ENCODE measurements around the gene RBKS. TPM values are rescaled to one million over a fixed set of nuclear protein-coding genes. Genes with fewer than 3 reads are reported as not detected.

RBKS gene
- total RNA-seq, 1 experiment from 2014 or later: 4.5 TPM

DNA sequence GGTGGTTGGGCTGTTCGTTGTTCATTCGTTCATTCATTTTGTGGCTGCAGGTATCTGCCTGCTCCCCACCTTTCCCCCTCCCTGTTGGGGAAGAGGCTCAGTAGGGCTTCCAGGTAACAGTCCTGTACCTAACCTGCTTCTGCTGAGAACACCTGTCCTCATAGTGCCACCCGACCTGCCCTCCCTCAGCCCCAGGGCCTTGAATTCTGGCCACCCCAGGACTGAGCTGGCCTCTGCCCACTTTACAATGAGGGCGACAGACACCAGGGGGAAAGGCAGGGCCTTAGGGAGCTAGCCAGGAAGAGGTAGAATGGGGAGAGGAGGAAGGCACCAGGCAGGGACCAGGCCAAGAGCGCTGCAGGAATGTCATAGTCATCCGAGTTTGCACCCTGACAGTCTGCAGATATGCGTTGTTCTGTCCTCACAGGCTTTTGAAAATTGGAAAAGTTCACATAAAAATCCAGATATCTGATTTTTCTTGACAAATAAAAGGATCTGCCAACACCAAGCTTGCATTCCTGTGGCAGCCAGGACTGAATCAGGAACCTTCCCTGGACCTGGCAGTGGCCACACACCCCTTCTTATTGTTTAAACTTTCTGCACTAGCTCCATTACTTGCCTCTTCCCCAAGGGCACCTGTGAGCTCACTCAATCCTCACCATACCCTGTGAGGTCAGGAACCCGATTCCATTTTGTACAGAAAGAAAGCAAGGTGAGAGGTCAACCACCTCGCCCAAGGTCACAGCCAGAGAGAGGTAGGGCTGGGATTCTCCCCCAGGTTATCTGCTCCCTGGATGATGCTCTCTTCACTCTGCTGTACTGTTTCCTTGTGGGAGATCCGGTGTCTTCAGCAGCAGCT, 153.9 kb downstream of the RBKS start:
- CTCF ChIA-PET: interaction anchor here (1.0 kb wide), 1 partner anchor 24 kb away, joined by 3 read pairs; no protein-coding TSS in a partner anchor
- Histone ChIP-seq H3K27me3 (ENCODE audit: insufficient read depth, low read depth) (no peaks in the 10 kb centered on the region), H3K4me3 (peak overlapping the region; percentile 72; the same call in 1 of the 2 replicates), H3K4me1 (replicated peaks; ENCODE audit: insufficient read depth) (peaks cover 56% of the 10 kb centered on the region), H3K36me3 (ENCODE audit: low read depth) (no peaks in the 10 kb centered on the region), H3K79me2 (ENCODE audit: low read depth) (0 out of 2 replicates have a peak, but pooled peaks cover 3% of the 10 kb centered on the region), H3F3A (ENCODE audit: insufficient read depth, low read depth) (peaks cover 53% of the 10 kb centered on the region), H3K4me2 (peak overlapping the region; percentile 99), H3K9me2 (ENCODE audit: insufficient read depth) (no peaks in the 10 kb centered on the region), H3K9me3 (ENCODE audit: insufficient read depth, low read depth) (no peaks in the 10 kb centered on the region), H3K27ac (peak overlapping the region; percentile 75), H4K20me1 (ENCODE audit: insufficient read depth) (no peaks in the 10 kb centered on the region), H2AFZ (peak overlapping the region; percentile 90)
- BruUV-seq (replicated peaks): TSS peak; percentile 92
- intact Hi-C loops (cut with micrococcal nuclease; ENCODE audit: unreplicated experiment): no loop called here
- no peak for DNase-seq
- no peak for TF ChIP-seq EZH2 (IDR thresholded peaks at IDR 0.05; ENCODE audit: low read depth)
- TF ChIP-seq, protein P1, sequence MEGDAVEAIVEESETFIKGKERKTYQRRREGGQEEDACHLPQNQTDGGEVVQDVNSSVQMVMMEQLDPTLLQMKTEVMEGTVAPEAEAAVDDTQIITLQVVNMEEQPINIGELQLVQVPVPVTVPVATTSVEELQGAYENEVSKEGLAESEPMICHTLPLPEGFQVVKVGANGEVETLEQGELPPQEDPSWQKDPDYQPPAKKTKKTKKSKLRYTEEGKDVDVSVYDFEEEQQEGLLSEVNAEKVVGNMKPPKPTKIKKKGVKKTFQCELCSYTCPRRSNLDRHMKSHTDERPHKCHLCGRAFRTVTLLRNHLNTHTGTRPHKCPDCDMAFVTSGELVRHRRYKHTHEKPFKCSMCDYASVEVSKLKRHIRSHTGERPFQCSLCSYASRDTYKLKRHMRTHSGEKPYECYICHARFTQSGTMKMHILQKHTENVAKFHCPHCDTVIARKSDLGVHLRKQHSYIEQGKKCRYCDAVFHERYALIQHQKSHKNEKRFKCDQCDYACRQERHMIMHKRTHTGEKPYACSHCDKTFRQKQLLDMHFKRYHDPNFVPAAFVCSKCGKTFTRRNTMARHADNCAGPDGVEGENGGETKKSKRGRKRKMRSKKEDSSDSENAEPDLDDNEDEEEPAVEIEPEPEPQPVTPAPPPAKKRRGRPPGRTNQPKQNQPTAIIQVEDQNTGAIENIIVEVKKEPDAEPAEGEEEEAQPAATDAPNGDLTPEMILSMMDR (conservative IDR thresholded peaks at IDR 0.05): no peak
- POLR2A ChIA-PET (ENCODE audit: unreplicated experiment): interaction anchor here (0.5 to 0.6 kb wide), 2 partner anchors 17 to 687 kb away, joined by 3 to 25 read pairs; no protein-coding TSS in a partner anchor

DNA sequence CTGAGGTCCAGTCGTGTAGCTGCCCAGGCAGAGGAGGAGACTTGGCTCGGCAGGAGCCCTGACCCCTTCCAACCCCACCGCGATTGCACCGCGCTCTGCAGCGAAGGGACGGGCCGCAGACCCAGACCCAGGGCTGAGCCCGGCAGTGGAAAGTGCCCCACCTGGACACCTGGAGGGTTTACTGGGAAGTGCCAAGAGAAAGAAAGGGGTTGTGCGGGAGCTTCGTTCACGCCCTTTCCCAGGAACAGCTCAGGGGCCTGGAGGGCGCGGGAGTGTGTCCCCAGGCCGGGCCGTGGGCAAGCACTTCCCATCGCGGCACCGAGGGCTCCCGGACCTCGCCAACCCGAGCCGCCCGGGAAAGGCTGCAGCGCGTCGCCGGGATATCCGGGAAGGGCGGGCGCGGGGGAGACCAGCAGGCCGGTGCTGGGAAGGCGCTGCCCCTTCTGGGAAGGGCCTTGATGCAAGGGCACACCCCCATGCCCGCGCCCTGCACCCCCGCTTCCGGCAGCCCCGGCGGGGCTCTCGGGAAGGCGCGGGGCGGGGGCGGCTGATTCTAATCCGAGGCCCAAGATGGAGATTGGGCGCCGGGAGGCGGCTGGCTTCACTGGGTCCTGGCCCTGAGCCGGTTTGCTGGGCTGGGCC, 154.8 kb downstream of the RBKS start:
- Histone ChIP-seq H2AFZ (peak overlapping the region; percentile 90), H3K4me3 (peak overlapping the region; percentile 72), H3K79me2 (ENCODE audit: low read depth) (0 out of 2 replicates have a peak, but pooled peaks cover 3% of the 10 kb centered on the region), H3K36me3 (ENCODE audit: low read depth) (no peaks in the 10 kb centered on the region), H3F3A (ENCODE audit: insufficient read depth, low read depth) (peaks cover 53% of the 10 kb centered on the region), H3K4me2 (peak overlapping the region; percentile 99), H3K9me3 (ENCODE audit: insufficient read depth, low read depth) (no peaks in the 10 kb centered on the region), H4K20me1 (ENCODE audit: insufficient read depth) (no peaks in the 10 kb centered on the region), H3K27ac (peak overlapping the region; percentile 75), H3K27me3 (ENCODE audit: insufficient read depth, low read depth) (no peaks in the 10 kb centered on the region), H3K9me2 (ENCODE audit: insufficient read depth) (no peaks in the 10 kb centered on the region), H3K4me1 (replicated peaks; ENCODE audit: insufficient read depth) (peaks cover 56% of the 10 kb centered on the region)
- no peak for TF ChIP-seq EZH2 (IDR thresholded peaks at IDR 0.05; ENCODE audit: low read depth)
- TF ChIP-seq, protein P1 (conservative IDR thresholded peaks at IDR 0.05): no peak; the same call in 1 of the 2 replicates
- TSS peak; percentile 99 for BruUV-seq (replicated peaks)
- POLR2A ChIA-PET (ENCODE audit: unreplicated experiment): interaction anchor here (0.5 to 0.7 kb wide), 3 partner anchors 26 to 687 kb away, joined by 3 to 25 read pairs (median 3); no protein-coding TSS in a partner anchor
- intact Hi-C loops (cut with micrococcal nuclease; ENCODE audit: unreplicated experiment): no loop called here
- DNase-seq: peak; percentile 56 to 81
- CTCF ChIA-PET: interaction anchor here (1.0 kb wide), 1 partner anchor 24 kb away, joined by 3 read pairs; no protein-coding TSS in a partner anchor

DNA sequence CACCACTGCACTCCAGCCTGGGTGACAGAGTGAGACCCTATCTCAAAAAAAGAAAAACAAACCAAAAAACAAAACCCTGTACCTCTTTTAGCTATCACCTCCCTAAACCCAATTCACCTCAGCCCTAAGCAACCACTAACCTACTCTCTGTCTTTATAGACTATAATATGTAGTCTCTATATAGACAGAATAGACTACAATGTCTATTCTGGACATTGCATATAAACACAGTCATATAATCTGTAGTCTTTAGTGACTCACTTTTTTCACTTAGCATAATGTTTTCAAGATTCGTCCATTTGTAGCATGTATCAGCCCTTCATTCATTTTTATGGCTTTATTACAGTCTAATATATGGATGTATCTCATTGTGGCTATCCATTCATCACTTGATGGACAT, 155.9 kb downstream of the RBKS start:
- Histone ChIP-seq H3K4me1 (replicated peaks; ENCODE audit: insufficient read depth) (peaks cover 62% of the 10 kb centered on the region), H3K79me2 (ENCODE audit: low read depth) (0 out of 2 replicates have a peak, but pooled peaks cover 3% of the 10 kb centered on the region), H3K9me3 (ENCODE audit: insufficient read depth, low read depth) (no peaks in the 10 kb centered on the region), H4K20me1 (ENCODE audit: insufficient read depth) (no peaks in the 10 kb centered on the region), H3K27me3 (ENCODE audit: insufficient read depth, low read depth) (no peaks in the 10 kb centered on the region), H2AFZ (no peak overlapping the region), H3K4me2 (peak overlapping the region; percentile 99), H3K9me2 (ENCODE audit: insufficient read depth) (no peaks in the 10 kb centered on the region), H3K27ac (0 out of 2 replicates have a peak overlapping the region, but pooled peaks have one; percentile 75), H3K36me3 (ENCODE audit: low read depth) (no peaks in the 10 kb centered on the region), H3K4me3 (peak overlapping the region; percentile 72; the same call in 1 of the 2 replicates), H3F3A (ENCODE audit: insufficient read depth, low read depth) (peaks cover 47% of the 10 kb centered on the region)
- ChIA-PET CTCF (no interaction called here), POLR2A (ENCODE audit: unreplicated experiment) (no interaction called here)
- intact Hi-C loops (cut with micrococcal nuclease; ENCODE audit: unreplicated experiment): no loop called here
- TF ChIP-seq, protein P1 (conservative IDR thresholded peaks at IDR 0.05): no peak
- TF ChIP-seq EZH2 (IDR thresholded peaks at IDR 0.05; ENCODE audit: low read depth): no peak
- DNase-seq: no peak
- BruUV-seq (replicated peaks): no TSS peak

All from PC-9 (cell line).